Neural cell (in vitro differentiated cells): Measurements from ENCODE around the gene CLDND1.

Source experiments
- CTCF ChIP-seq: fragments of 450-650 bp; IDR thresholded peaks from 2 replicates; pipeline ENCODE4 v1.5.1; 2014; ENCODE audit warnings: antibody characterized with exemption, mild to moderate bottlenecking, moderate library complexity; ENCODE audit not compliant: poor library complexity, severe bottlenecking
- REST ChIP-seq: IDR thresholded peaks from 2 replicates; pipeline ENCODE4 v1.6.1; 2012; ENCODE audit warnings: borderline replicate concordance

DNA sequence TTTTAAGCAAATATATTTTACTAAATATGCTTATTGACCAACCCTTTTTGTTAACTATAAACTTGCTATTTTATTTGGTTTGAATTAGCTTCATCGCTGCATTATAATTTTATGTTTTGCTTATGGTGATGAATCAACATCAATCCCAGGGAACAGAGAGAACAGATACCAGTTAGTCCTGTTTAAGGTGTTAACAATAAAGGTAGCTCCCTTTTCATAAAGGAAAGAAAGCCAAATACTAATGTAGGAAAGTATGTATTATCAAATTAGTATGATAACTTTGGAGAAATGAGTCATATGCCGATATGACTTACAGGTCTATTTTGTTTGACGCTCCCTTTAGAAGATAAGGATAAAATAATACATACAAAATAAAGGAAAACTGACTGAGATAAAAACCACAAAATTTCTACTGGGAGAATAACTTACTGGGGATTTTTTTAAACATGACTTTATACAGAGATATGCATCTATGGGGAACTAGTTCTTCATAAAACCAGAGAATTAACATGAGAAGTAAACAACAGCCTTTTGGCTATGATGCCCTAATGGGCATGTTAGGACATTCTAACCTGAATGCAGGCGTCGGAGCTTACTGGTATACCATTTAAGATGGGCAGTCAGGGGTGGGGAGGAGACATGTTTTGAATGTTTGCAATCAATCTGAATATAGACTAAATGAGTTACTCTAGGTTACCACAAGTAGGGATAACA, 20.7 kb downstream of the CLDND1 start:
- no peak for TF ChIP-seq CTCF
- TF ChIP-seq REST: no peak
